Right ventricle myocardium superior (tissue), 1 donor: ENCODE data around the gene GJC1. TPM values are rescaled to one million over a fixed set of nuclear protein-coding genes. Genes with fewer than 3 reads are reported as not detected.
A peak's percentile ranks its signal among the peaks of the same experiment; 100 is the strongest.
"Not testable (repeated sequence)": the region's sequence is repeated elsewhere in the genome, so short reads cannot be mapped to it uniquely, and the experiment has no call there.

ENCODE experiments used
- ATAC-seq: fragments of 200-7000 bp; cut with Tn5 transposase; one replicate; pipeline ENCODE4 v1.9.1; 2020; ENCODE audit warnings: mild to moderate bottlenecking; ENCODE audit not compliant: poor library complexity
- DNase-seq: peaks from one replicate; pipeline ENCODE4 v3.0.0-alpha.2; 2020
- intact Hi-C: fragments of 100-400 bp; cut with DNase I; formaldehyde crosslinking; loops from one replicate; pipeline ENCODE4 v1.11.2; 2022
- total RNA-seq: library from RNA; stranded (reverse); fragmentation: NEBNext Ultra II Directional; extraction: Animal tissue kit (Norgen Biotek cat#: 25700); gene quantifications from one replicate; pipeline ENCODE4 v1.2.1, GENCODE V29; 2021
- donor health status: DM: no; HTN: yes; CAD: no; lungs with severe emphysema.

The GJC1 gene
- total RNA-seq, 1 donor from 2014 or later, result 16.1 TPM

DNA sequence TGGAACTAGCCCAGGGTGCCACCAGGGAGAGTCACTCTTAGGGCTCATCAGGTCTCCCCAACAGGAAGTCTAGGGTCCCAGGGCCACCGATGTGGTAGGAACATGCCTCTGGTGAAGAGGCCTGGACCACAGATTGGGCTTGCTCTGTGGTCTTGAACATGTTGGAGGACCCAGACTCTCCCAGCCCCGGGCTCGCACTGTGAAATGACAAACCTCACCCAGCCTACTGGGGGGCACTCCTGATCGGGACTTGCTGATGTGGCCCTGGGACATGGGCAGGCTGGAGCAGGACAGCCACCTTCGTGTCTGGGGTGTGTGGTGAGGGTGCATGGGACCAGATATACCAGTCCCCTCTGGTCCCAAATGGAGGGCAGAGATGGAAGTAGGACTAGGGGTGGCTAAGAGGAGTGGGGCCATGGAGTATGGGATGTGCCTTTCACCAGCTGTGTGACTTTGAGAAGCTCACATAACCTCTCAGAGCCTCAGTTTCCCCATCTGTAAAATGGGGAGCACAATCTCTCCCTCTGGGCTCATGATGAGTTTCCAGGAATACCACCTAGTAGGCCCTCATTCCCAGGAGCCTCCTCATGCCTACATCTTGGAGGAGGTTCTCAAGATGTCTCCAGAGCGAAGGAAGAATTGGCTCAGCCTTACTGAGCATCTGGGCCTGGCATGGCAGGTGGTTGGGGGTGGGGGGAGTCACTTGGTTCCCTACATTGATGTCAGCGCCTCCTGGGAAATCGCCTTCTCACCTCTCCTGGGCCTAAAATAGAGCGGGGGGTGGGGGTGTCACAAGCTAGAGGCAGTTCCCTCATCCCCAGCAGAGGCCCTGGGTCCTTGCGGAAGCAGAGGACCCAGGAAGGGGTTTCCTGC lies 72.8 kb downstream of the GJC1 start:
- peak; percentile 84 for ATAC-seq
- DNase-seq, result no peak
- intact Hi-C loops, result no loop called here

DNA sequence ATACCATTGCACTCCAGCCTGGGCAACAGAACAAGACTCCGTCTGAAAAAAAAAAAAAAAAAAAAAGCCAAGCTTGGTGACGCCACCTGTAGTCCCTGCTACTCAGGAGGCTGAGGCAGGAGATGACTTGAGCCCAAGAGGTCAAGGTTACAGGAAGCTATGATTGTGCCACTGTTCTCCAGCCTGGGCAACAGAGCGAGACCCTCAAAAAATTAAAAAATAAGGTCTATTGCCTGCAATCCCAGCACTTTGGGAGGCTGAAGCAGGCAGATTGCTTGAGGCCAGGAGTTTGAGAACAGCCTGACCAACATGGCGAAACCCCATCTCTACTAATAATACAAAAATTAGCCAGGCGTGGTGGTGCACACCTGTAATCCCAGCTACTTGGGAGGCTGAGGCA lies 74.9 kb downstream of the GJC1 start:
- not testable (repeated sequence) for ATAC-seq

DNA sequence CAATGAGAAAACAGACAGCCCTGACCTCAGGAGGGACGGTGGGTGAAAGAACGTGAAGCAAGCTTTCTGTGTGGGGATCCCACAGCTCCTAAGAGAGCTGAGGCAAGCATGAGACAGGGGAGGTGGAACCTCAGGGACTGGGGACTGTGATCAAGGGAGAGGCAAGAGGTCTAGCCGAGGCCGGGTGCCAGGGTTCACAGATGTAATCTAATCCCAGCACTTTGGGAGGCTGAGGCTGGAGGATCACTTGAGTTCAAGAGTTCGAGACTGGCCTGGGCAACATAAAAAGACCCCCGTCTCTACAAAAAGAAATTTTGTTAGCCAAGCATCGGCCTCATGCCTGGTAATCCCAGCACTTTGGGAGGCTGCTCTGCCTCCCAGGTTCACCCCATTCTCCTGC lies 75.8 kb downstream of the GJC1 start:
- no peak for ATAC-seq
- intact Hi-C loops, result no loop called here
- no peak for DNase-seq

More for the DNA sequence above, 74.9 kb downstream of the GJC1 start:
- DNase-seq, intact Hi-C loops: not testable (repeated sequence)

DNA sequence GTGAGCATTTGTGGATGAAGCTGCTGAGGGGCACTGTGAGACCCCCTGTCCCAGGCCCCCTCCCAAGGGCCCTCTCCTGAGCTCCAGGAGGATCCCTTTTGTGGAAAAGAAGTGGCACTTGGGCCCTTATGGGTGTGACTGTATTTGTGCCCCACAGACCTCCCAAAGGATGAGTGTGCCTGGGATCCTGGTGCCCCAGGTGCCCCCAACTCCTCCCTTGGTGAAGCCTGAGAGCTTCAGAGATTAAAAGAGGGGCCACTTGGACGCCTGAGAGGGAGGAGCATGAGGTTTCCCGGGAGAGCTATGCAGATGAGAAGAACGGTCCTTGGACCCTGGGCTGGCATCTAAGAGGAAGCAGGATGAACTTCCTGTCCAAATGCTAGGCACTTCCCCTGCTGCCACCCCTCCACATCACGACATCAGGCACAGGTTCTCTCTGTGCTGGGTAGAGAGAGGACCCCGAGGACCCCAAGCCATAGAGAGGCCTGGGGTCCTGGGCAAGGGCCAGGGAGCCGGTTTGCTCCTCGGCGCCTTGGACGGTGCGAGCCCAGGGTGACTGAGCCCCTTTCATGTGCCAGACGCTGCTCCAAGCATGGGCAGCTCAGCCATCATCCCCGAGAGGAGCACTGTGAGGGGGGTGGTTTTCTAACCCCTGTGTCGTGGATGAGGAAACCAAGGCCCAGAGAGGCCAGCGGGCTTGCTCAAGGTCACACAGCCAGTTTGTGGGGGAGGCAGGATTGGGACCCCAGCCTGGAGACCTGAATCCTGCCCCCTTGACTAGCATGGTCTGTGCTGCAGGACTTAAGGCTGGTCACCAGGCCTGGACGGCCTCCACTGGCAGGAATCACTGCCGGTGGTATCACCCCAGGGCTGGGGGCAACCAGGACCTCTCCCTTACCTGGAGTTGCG lies 76.9 kb downstream of the GJC1 start:
- ATAC-seq, result no peak
- no peak for DNase-seq
- intact Hi-C loops, result no loop called here

DNA sequence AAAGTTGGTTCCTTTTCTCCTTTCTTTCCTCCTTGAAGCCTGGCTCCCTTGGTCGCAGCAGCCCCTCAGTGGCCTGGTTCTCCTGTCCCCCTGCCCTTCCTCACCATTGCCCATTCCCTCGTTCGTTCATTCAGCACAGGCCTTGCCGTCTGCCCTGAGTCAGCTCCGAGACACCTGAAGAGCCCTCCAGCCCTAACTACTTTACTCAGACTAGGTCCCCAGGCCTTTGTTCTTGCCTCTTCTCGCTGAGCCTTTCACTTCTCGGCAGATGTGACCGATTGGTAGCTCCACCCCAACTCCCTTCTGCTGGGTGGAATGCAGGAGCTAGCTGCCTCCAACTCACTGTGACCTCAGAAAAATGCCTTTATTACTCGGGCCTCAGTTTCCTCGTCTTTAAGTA lies 78.3 kb downstream of the GJC1 start:
- intact Hi-C loops, result no loop called here
- DNase-seq (no peak), ATAC-seq (no peak)

DNA sequence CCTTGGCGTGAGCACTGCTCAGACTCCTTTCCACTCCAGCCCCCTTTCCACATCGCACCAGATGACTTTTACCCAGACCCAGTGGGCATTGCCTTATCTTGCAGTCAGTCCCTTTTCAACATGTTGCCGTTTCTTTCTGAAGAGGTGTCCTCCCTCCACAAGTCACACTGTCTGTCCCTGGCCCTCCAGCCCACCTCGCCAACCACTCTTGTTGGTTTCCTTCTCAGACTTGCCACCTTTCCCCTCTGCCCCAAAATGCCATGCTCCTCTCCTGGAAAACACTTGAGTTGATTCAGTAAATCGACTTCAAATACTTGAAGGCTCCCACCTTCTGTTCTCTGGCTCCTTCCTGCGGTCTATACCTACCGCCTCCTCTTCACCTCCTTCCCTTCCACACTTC lies 78.8 kb downstream of the GJC1 start:
- no peak for DNase-seq
- no peak for ATAC-seq
- intact Hi-C loops, result no loop called here

DNA sequence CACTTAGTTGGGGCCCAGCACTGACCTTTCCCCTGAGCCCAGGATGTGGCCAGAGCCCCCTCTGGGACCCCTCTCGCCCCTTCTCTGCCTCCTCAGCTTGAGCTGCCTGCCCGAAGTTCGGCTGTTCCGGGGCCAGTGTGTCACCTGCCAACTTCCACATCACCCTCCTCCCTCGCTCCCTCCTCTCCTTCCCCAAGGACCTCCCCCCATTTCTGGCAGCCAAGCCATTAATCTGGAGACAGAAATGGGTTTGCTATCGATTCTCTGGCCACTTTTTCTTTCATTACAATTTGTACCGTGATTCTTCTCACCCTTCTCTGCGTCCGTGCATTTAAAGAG lies 80.1 kb downstream of the GJC1 start:
- intact Hi-C loops, result no loop called here
- peak; percentile 23 for ATAC-seq
- DNase-seq, result no peak

DNA sequence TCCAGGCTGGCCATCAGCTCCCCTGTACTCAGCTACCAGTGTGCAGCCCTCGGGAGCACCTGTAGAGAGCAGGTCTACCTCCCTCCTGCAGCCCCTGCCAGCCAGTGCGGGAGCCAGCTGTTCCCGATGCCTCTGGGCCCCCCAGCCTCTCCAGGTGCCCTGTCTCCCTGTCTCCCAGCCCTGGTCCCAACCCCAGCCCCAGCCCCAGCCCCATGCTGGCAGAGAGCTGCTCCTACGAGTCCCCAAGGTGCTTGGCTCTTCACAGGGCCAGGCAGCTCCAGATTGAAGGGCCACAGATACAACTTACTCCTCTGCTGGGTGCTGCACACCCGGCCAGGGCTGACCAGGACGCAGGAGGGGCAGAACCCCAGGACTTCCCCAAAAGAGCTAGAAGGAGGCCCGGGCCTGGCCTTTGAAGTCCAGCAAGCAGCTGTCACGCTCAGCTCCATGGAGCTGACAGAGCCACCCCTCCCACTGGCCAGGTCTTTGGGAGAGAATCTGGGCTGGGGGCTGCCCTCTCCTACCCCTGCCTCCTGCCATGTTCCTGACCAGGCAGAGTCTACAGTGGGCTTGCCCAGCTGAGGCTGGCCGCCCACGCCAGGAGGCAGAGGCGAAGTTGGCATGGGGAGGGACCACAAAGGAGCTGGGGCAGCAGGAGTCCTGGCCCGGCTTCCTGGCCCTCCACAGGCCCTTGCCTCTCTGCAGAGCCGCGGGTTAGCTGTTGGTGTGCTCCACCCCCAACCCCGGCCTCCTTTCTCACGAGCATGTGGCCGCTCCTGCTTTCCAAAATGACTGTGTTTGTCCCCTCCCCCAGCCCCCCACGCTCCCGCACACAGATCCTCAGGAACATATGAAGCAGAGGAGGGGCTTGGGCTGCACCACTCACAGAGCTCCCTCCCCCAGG lies 80.8 kb downstream of the GJC1 start:
- peak; percentile 59 for ATAC-seq
- no peak for DNase-seq
- intact Hi-C loops, result no loop called here

Other genes with a start within 250 kb of the GJC1 start
- not detected for gene MEIOC, start 173.8 kb downstream of the GJC1 start, total RNA-seq
- 26.4 TPM for gene CCDC43, start 140.5 kb downstream of the GJC1 start, total RNA-seq
- 5.0 TPM for gene DBF4B, start 121.6 kb downstream of the GJC1 start, total RNA-seq
- gene ADAM11, start 71.3 kb downstream of the GJC1 start, total RNA-seq, result 18.5 TPM
- 17.4 TPM for gene HIGD1B, start 17.6 kb upstream of the GJC1 start, total RNA-seq
- gene EFTUD2, start 69.2 kb upstream of the GJC1 start, total RNA-seq, result 66.9 TPM
- gene GFAP, start 85.2 kb upstream of the GJC1 start, total RNA-seq, result 4.7 TPM
- 1.8 TPM for gene KIF18B, start 117.5 kb upstream of the GJC1 start, total RNA-seq
- 7.3 TPM for gene C1QL1, start 138.0 kb upstream of the GJC1 start, total RNA-seq
- gene DCAKD, start 221.3 kb upstream of the GJC1 start, total RNA-seq, result 25.3 TPM
- 84.5 TPM for gene NMT1, start 231.0 kb upstream of the GJC1 start, total RNA-seq